ENCODE data around the gene ANKS1A. TPM values are rescaled to one million over a fixed set of nuclear protein-coding genes. Genes with fewer than 3 reads are reported as not detected.

ANKS1A gene
- polyA plus RNA-seq, 6 donors from 2014 or later = 1.4 to 5.5 (median 2.3) TPM; not detected in 1

- Mint-ChIP-seq H3K4me1 (no peaks in the 10 kb centered on the region), H3K4me3 (no peak overlapping the region), H3K9me3 (no peaks in the 10 kb centered on the region), H3K27me3 (no peaks in the 10 kb centered on the region), H3K36me3 (peaks cover 13 to 21% of the 10 kb centered on the region in 2 donors), H3K27ac (peak overlapping the region in 2 of 6 donors; percentile 60 to 79)
- ATAC-seq (ENCODE audit: low read depth in 2 of 2) = no peak
- DNase-seq = no peak
Observed at GRCh38 chr6:35019831-35020230, 130.8 kb downstream of the ANKS1A start.

- ATAC-seq (ENCODE audit: low read depth in 2 of 2) (no peak), DNase-seq (no peak)
- Mint-ChIP-seq H3K27ac (no peak overlapping the region), H3K4me1 (peaks cover 0 to 4% (median 0%) of the 10 kb centered on the region in 3 donors), H3K9me3 (no peaks in the 10 kb centered on the region), H3K4me3 (no peak overlapping the region), H3K27me3 (no peaks in the 10 kb centered on the region), H3K36me3 (peaks cover 13 to 21% of the 10 kb centered on the region in 2 donors)
Observed at GRCh38 chr6:35021004-35021403, 131.9 kb downstream of the ANKS1A start.

GRCh38 chr6:35023091-35024000 lies 134.3 kb downstream of the ANKS1A start:
- H3K27ac Mint-ChIP-seq = no peak overlapping the region
- DNase-seq (no peak), ATAC-seq (ENCODE audit: low read depth in 2 of 2) (no peak)
- no peak overlapping the region for H3K4me3 Mint-ChIP-seq
- peaks cover 0 to 4% (median 0%) of the 10 kb centered on the region in 3 donors for H3K4me1 Mint-ChIP-seq
- peaks cover 8 to 9% of the 10 kb centered on the region in 2 donors for H3K36me3 Mint-ChIP-seq
- no peaks in the 10 kb centered on the region for H3K9me3 Mint-ChIP-seq
- no peaks in the 10 kb centered on the region for H3K27me3 Mint-ChIP-seq

GRCh38 chr6:35024551-35025054 lies 135.5 kb downstream of the ANKS1A start:
- DNase-seq = no peak
- Mint-ChIP-seq H3K4me1 (peaks cover 0 to 4% (median 4%) of the 10 kb centered on the region in 3 donors), H3K9me3 (no peaks in the 10 kb centered on the region), H3K27ac (no peak overlapping the region), H3K36me3 (no peaks in the 10 kb centered on the region), H3K27me3 (no peaks in the 10 kb centered on the region), H3K4me3 (no peak overlapping the region)
- ATAC-seq (ENCODE audit: low read depth in 2 of 2) = no peak

GRCh38 chr6:35025232-35026188 lies 136.5 kb downstream of the ANKS1A start:
- ATAC-seq (ENCODE audit: low read depth in 2 of 2) = no peak
- no peak for DNase-seq
- H3K4me3 Mint-ChIP-seq = no peak overlapping the region
- no peaks in the 10 kb centered on the region for H3K36me3 Mint-ChIP-seq
- no peaks in the 10 kb centered on the region for H3K9me3 Mint-ChIP-seq
- peak overlapping the region in 1 of 6 donors; percentile 29 for H3K27ac Mint-ChIP-seq
- H3K27me3 Mint-ChIP-seq = no peaks in the 10 kb centered on the region
- H3K4me1 Mint-ChIP-seq = peaks cover 0 to 6% (median 4%) of the 10 kb centered on the region in 3 donors

- Mint-ChIP-seq H3K4me1 (peaks cover 0 to 14% (median 4%) of the 10 kb centered on the region in 3 donors), H3K36me3 (peaks cover 6 to 10% of the 10 kb centered on the region in 2 donors), H3K9me3 (no peaks in the 10 kb centered on the region), H3K4me3 (no peak overlapping the region), H3K27ac (peak overlapping the region in 3 of 6 donors; percentile 1 to 91 (median 2)), H3K27me3 (no peaks in the 10 kb centered on the region)
- ATAC-seq (ENCODE audit: low read depth in 2 of 2) (no peak), DNase-seq (no peak)
Observed at GRCh38 chr6:35026434-35027222, 137.6 kb downstream of the ANKS1A start.

- DNase-seq (no peak), ATAC-seq (ENCODE audit: low read depth in 2 of 2) (no peak)
- Mint-ChIP-seq H3K9me3 (no peaks in the 10 kb centered on the region), H3K4me3 (no peak overlapping the region), H3K27ac (no peak overlapping the region), H3K36me3 (peaks cover 6 to 16% of the 10 kb centered on the region in 2 donors), H3K4me1 (peaks cover 0 to 17% (median 4%) of the 10 kb centered on the region in 3 donors), H3K27me3 (no peaks in the 10 kb centered on the region)
Observed at GRCh38 chr6:35027807-35028206, 138.8 kb downstream of the ANKS1A start.

GRCh38 chr6:35028781-35029769 lies 140.0 kb downstream of the ANKS1A start:
- peak overlapping the region in 1 of 8 donors; percentile 57 for H3K4me3 Mint-ChIP-seq
- H3K36me3 Mint-ChIP-seq = peaks cover 6 to 16% of the 10 kb centered on the region in 2 donors

GRCh38 chr6:35030099-35030498 lies 141.0 kb downstream of the ANKS1A start:
- ATAC-seq (ENCODE audit: low read depth in 2 of 2) = no peak
- peaks cover 13 to 16% of the 10 kb centered on the region in 2 donors for H3K36me3 Mint-ChIP-seq

More at GRCh38 chr6:35028781-35029769, 140.0 kb downstream of the ANKS1A start:
- Mint-ChIP-seq H3K27me3 (no peaks in the 10 kb centered on the region), H3K4me1 (peaks cover 0 to 17% (median 4%) of the 10 kb centered on the region in 3 donors), H3K27ac (peak overlapping the region in 2 of 6 donors; percentile 10 to 13), H3K9me3 (no peaks in the 10 kb centered on the region)
- ATAC-seq (ENCODE audit: low read depth in 2 of 2) = no peak
- DNase-seq = no peak

GRCh38 chr6:35031611-35032529 lies 142.8 kb downstream of the ANKS1A start:
- H3K4me1 Mint-ChIP-seq = peaks cover 10 to 15% (median 13%) of the 10 kb centered on the region in 3 donors
- peaks cover 13 to 16% of the 10 kb centered on the region in 2 donors for H3K36me3 Mint-ChIP-seq
- ATAC-seq (ENCODE audit: low read depth in 2 of 2) = no peak
- H3K9me3 Mint-ChIP-seq = no peaks in the 10 kb centered on the region
- no peak for DNase-seq
- H3K4me3 Mint-ChIP-seq = no peak overlapping the region
- no peaks in the 10 kb centered on the region for H3K27me3 Mint-ChIP-seq
- H3K27ac Mint-ChIP-seq = peak overlapping the region in 1 of 6 donors; percentile 3

More at GRCh38 chr6:35030099-35030498, 141.0 kb downstream of the ANKS1A start:
- no peaks in the 10 kb centered on the region for H3K27me3 Mint-ChIP-seq
- H3K4me1 Mint-ChIP-seq = peaks cover 4 to 17% (median 6%) of the 10 kb centered on the region in 3 donors
- DNase-seq = no peak
- H3K4me3 Mint-ChIP-seq = no peak overlapping the region
- no peak overlapping the region for H3K27ac Mint-ChIP-seq
- H3K9me3 Mint-ChIP-seq = no peaks in the 10 kb centered on the region

GRCh38 chr6:35033683-35034082 lies 144.6 kb downstream of the ANKS1A start:
- H3K4me3 Mint-ChIP-seq = no peak overlapping the region
- no peak overlapping the region for H3K27ac Mint-ChIP-seq
- H3K4me1 Mint-ChIP-seq = peaks cover 10 to 15% (median 13%) of the 10 kb centered on the region in 3 donors
- no peaks in the 10 kb centered on the region for H3K9me3 Mint-ChIP-seq
- H3K27me3 Mint-ChIP-seq = no peaks in the 10 kb centered on the region
- peaks cover 13 to 23% of the 10 kb centered on the region in 2 donors for H3K36me3 Mint-ChIP-seq
- DNase-seq = no peak
- ATAC-seq (ENCODE audit: low read depth in 2 of 2) = no peak

Data from naive B cell (primary cell).